CD4-positive, alpha-beta memory T cell (primary cell): ENCODE data around the gene KRTAP10-1. TPM values are rescaled to one million over a fixed set of nuclear protein-coding genes. Genes with fewer than 3 reads are reported as not detected.

ENCODE experiments used
- CTCF ChIA-PET: fragments of 350-600 bp; sonication (Branson Sonifier 250); formaldehyde crosslinking; loops from one replicate; lab custom pipeline; 2021; ENCODE audit warnings: inconsistent platforms; ENCODE audit not compliant: partially characterized antibody; lab: Charles Lee
- POLR2A ChIA-PET: fragments of 350-600 bp; sonication (Branson Sonifier 250); formaldehyde crosslinking; loops from one replicate; lab custom pipeline; 2021; ENCODE audit not compliant: partially characterized antibody; lab: Charles Lee
- DNase-seq, 5 donors: peaks; one replicate each; pipeline versions ENCODE4 v3.0.0 to v3.0.0-alpha.2; 2020 to 2022; ENCODE audit warnings: mixed read lengths in 1 of 5
- H3K27ac ChIP-seq: one replicate; pipeline ENCODE4 v1.7.0; 2013; ENCODE audit warnings: low read depth, low read length
- H3K27me3 ChIP-seq: 2 replicates; pipeline ENCODE4 v1.7.0; 2013; ENCODE audit warnings: mild to moderate bottlenecking, low read length, moderate library complexity; ENCODE audit not compliant: insufficient read depth
- H3K36me3 ChIP-seq: 2 replicates; pipeline ENCODE4 v1.7.0; 2013; ENCODE audit warnings: mild to moderate bottlenecking, low read length, moderate library complexity; ENCODE audit not compliant: insufficient read depth
- H3K4me1 ChIP-seq: 2 replicates; pipeline ENCODE4 v1.7.0; 2013; ENCODE audit warnings: mild to moderate bottlenecking, low read length, moderate library complexity; ENCODE audit not compliant: insufficient read depth
- H3K4me3 ChIP-seq, 2 donors: one replicate each; pipeline ENCODE4 v1.7.0; 2013; ENCODE audit warnings: low read length in 2 of 2, mild to moderate bottlenecking in 1 of 2
- H3K9me3 ChIP-seq, 2 donors: one replicate each; pipeline ENCODE4 v1.7.0; 2013; ENCODE audit warnings: low read length in 2 of 2, control low read depth in 1 of 2; ENCODE audit not compliant: control insufficient read depth in 1 of 2
- H3K27ac Mint-ChIP-seq, 7 donors: one replicate each; pipeline ENCODE4 v1.8.0; 2020 to 2021; ENCODE audit warnings: mixed read lengths in 7 of 7, mild to moderate bottlenecking in 6 of 7, inconsistent platforms in 3 of 7, moderate library complexity in 3 of 7
- H3K27me3 Mint-ChIP-seq, 2 donors: one replicate each; pipeline ENCODE4 v1.8.0; 2020 to 2021; ENCODE audit warnings: mixed read lengths in 2 of 2
- H3K36me3 Mint-ChIP-seq, 2 donors: one replicate each; pipeline ENCODE4 v1.8.0; 2020 to 2021; ENCODE audit warnings: mixed read lengths in 2 of 2, inconsistent platforms in 1 of 2, mild to moderate bottlenecking in 1 of 2
- H3K4me1 Mint-ChIP-seq, 4 donors: one replicate each; pipeline ENCODE4 v1.8.0; 2020 to 2021; ENCODE audit warnings: mixed read lengths in 4 of 4, mild to moderate bottlenecking in 1 of 4
- H3K4me3 Mint-ChIP-seq, 8 donors: one replicate each; pipeline ENCODE4 v1.8.0; 2020 to 2021; ENCODE audit warnings: mixed read lengths in 8 of 8, mild to moderate bottlenecking in 7 of 8, moderate library complexity in 6 of 8, inconsistent platforms in 3 of 8
- H3K9me3 Mint-ChIP-seq, 8 donors: one replicate each; pipeline ENCODE4 v1.8.0; 2020 to 2021; ENCODE audit warnings: mixed read lengths in 8 of 8, mild to moderate bottlenecking in 5 of 8, inconsistent platforms in 3 of 8, moderate library complexity in 1 of 8
- intact Hi-C: fragments of 100-400 bp; cut with micrococcal nuclease; formaldehyde crosslinking; loops from one replicate; pipeline ENCODE4 v1.15.1; 2023
- polyA plus RNA-seq, 2 donors: library from polyadenylated mRNA; unstranded; fragments of 300-500 nt; fragmentation: Illumina TruSeq; gene quantifications; one replicate each; pipeline ENCODE4 v1.2.3, GENCODE V29; 2021
- total RNA-seq, 2 experiments: library from RNA; stranded (reverse); gene quantifications; one replicate each; pipeline ENCODE4 v1.2.3, GENCODE V29; 2021

The KRTAP10-1 gene
- total and polyA plus RNA-seq, 4 experiments from 2014 or later, result not detected

DNA sequence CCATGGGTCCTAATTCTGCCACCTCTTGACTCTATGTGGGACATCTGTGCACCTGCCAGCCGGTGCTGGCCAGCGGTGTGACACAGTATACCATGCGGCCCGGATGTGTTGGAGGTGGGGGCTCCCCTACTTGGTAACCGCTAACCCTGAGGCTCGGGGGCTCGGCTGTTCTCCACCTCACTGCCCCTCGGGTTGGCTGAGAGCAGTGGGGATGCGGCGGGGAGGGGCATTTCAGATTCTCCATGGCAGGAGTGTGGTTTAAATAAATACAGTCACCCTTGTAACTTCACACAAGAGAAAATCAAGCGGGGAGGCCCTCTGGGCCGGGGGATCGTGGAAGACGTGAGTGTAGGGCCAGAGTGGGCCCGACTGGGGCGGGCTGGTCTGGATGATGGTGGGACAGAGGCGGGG, 11.0 kb downstream of the KRTAP10-1 start:
- no peak overlapping the region for H3K27ac Mint-ChIP-seq
- intact Hi-C loops, result no loop called here
- Histone ChIP-seq H3K9me3 (no peaks in the 10 kb centered on the region), H3K27ac (no peak overlapping the region), H3K4me3 (no peak overlapping the region), H3K4me1 (no peaks in the 10 kb centered on the region), H3K27me3 (no peaks in the 10 kb centered on the region), H3K36me3 (no peaks in the 10 kb centered on the region)
- peaks cover 0 to 4% (median 0%) of the 10 kb centered on the region in 4 donors for H3K4me1 Mint-ChIP-seq
- ChIA-PET CTCF (no interaction called here), POLR2A (no interaction called here)
- no peak for DNase-seq
- no peaks in the 10 kb centered on the region for H3K9me3 Mint-ChIP-seq
- peaks cover 0 to 2% of the 10 kb centered on the region in 2 donors for H3K27me3 Mint-ChIP-seq
- H3K4me3 Mint-ChIP-seq, result no peak overlapping the region
- no peaks in the 10 kb centered on the region for H3K36me3 Mint-ChIP-seq

DNA sequence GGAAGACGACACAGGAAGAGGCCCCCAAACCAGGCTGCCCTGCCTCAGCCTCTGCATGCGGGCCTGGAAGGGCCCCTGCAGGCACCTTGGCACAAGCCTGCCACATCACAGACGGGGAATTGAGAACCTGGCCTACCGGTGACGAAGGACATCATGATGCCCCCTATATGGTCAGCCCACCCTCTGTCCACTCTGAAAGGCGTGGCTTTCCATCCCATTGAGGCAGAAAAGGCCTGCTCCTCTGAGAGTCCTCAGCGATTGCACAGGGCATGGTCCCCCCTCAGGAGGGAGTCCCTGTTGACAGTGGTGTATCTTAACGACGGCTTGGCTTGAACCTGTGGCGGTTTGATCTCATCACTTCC, 11.4 kb downstream of the KRTAP10-1 start:
- Histone ChIP-seq H3K9me3 (no peaks in the 10 kb centered on the region), H3K4me1 (no peaks in the 10 kb centered on the region), H3K36me3 (no peaks in the 10 kb centered on the region), H3K4me3 (no peak overlapping the region), H3K27me3 (no peaks in the 10 kb centered on the region), H3K27ac (no peak overlapping the region)
- Mint-ChIP-seq H3K36me3 (no peaks in the 10 kb centered on the region), H3K9me3 (no peaks in the 10 kb centered on the region), H3K27me3 (peaks cover 0 to 2% of the 10 kb centered on the region in 2 donors), H3K27ac (no peak overlapping the region), H3K4me1 (peaks cover 0 to 4% (median 0%) of the 10 kb centered on the region in 4 donors), H3K4me3 (no peak overlapping the region)
- CTCF ChIA-PET, result no interaction called here
- POLR2A ChIA-PET, result no interaction called here
- DNase-seq, result no peak
- intact Hi-C loops, result no loop called here

DNA sequence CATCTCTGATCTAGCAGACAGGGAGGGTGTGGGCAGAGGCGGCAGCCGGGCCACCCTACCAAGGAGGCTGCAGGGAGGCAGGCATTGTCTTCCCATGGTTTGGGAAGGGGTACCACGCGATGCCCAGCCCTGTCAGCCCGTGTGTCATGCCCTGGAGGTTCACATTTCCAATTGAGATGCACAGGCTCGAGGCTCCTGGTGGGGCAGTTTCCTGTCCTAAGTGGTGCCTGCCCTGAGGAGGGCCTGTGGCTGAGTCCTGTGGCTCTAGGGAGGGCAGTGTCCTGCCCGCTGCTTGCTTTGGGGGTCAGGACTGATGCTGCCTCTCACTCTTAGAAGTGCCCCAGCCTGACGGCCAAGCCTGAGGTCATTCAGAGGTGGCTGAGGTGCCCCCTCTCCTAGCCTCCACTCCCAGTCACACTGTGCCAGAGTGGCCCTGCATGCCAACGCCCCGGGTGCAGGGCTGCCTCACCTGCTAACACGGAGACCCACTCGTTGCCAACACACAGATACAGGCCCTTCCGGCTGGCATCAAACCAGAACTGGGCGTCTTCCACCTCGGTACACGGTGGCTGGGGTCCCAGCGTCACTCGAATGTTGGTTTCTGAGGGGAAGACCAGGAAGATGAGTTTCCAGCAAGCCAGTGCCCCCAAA, 11.9 kb downstream of the KRTAP10-1 start:
- Histone ChIP-seq H3K9me3 (no peaks in the 10 kb centered on the region), H3K4me1 (no peaks in the 10 kb centered on the region), H3K36me3 (no peaks in the 10 kb centered on the region), H3K27me3 (no peaks in the 10 kb centered on the region), H3K27ac (no peak overlapping the region), H3K4me3 (no peak overlapping the region)
- ChIA-PET CTCF (no interaction called here), POLR2A (no interaction called here)
- intact Hi-C loops, result no loop called here
- no peaks in the 10 kb centered on the region for H3K9me3 Mint-ChIP-seq
- H3K4me1 Mint-ChIP-seq, result peaks cover 0 to 4% (median 0%) of the 10 kb centered on the region in 4 donors
- H3K4me3 Mint-ChIP-seq, result no peak overlapping the region
- DNase-seq, result no peak
- peaks cover 0 to 2% of the 10 kb centered on the region in 2 donors for H3K27me3 Mint-ChIP-seq
- H3K27ac Mint-ChIP-seq, result peak overlapping the region in 1 of 7 donors; percentile 29
- no peaks in the 10 kb centered on the region for H3K36me3 Mint-ChIP-seq

DNA sequence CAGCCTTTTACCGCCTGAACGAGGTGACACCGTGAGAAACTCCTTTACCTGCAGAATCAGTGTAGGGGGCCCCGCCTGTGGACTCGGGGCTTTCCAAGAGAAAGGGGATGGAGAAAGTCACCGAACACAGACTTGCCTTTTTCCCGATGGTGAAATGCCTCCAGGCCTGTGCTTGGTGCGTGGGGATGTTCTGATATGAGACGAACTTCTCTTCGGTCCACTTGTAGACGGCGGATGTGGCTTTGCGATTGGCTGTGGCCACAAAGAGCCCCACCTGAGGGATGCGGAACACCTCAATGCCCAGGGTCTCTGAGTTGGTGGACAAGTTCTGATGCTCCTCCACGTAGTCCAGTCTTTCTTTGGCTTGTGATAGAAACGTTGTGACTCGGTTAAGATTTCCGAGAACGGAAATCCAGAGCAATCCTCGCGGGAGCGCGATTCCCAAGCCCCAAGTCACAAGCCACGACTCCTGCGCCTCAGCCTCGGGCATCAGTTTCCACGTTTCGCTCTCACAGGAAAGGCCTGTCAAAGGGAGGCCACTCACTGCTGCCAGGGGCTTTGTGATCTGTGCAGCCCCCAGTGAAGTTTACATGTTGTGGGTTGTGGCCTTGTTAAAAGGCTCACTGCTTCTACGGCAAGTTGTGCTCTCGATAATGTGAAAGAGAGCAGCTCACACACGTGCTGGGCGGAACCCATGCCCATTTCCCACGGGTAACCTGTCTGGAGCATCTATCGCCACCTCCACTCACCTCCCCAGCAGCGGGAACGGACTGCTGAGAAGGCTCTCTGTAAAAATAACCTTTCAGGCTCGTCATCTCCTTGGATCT, 12.6 kb downstream of the KRTAP10-1 start:
- no peaks in the 10 kb centered on the region for H3K36me3 Mint-ChIP-seq
- H3K4me1 ChIP-seq, result no peaks in the 10 kb centered on the region
- peaks cover 0 to 2% of the 10 kb centered on the region in 2 donors for H3K27me3 Mint-ChIP-seq
- H3K4me3 Mint-ChIP-seq, result no peak overlapping the region
- intact Hi-C loops, result no loop called here
- H3K27ac ChIP-seq, result no peak overlapping the region
- no peaks in the 10 kb centered on the region for H3K9me3 Mint-ChIP-seq
- H3K4me3 ChIP-seq, result no peak overlapping the region
- H3K27ac Mint-ChIP-seq, result no peak overlapping the region
- no peaks in the 10 kb centered on the region for H3K36me3 ChIP-seq
- no peaks in the 10 kb centered on the region for H3K9me3 ChIP-seq
- H3K4me1 Mint-ChIP-seq, result peaks cover 0 to 4% (median 0%) of the 10 kb centered on the region in 4 donors
- H3K27me3 ChIP-seq, result no peaks in the 10 kb centered on the region
- ChIA-PET CTCF (interaction anchor here (1.3 kb wide), 1 partner anchor 17 kb away, joined by 5 read pairs; no protein-coding TSS in a partner anchor), POLR2A (interaction anchor here (0.5 kb wide), 1 partner anchor 24 kb away, joined by 3 read pairs; no protein-coding TSS in a partner anchor)
- no peak for DNase-seq

DNA sequence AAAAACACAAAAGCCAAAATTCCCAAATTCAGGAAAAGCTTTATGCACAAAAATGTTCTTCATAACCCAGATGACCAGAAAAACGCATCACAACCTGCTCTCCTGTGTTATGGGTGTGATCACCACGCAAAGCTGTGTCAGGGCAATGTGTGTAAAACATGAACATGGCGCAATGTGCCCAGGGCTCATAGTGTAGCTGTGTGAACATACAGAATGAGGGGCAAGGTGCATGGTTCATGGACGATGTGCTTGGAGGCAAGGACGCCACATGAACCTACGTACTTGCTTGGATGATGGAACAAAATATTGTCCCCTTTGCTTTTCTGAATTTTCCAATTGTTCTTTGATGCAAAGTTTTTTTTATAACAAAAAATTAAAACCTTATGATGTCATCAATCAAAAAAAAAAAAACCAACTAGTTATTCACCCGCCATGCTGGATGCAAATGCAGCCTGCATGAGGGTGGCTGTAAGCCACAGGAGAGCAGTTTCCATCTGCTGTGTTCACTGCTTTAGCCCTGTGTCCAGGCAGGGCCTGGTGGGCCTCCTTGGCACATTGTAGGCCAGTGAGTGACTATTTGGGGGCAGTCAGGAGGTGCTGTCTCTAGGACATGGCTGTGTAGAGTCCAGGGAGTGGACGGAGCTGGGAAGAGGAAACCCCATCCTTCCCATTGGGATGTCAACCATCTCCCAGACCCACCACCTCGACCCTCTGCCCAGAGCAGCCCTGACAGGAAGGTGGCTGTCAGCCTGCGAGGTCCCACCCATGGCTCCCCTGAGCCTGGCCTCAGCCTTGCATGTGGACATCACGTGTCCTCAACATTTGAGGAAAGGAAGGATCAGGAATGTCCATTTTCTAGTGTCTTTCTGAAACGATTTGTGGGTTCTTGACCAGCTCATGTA, 13.6 kb downstream of the KRTAP10-1 start:
- CTCF ChIA-PET, result interaction anchor here (1.3 kb wide), 1 partner anchor 16 kb away, joined by 5 read pairs; no protein-coding TSS in a partner anchor
- H3K27ac ChIP-seq, result no peak overlapping the region
- POLR2A ChIA-PET, result interaction anchor here (1.3 kb wide), 1 partner anchor 131 kb away, joined by 3 read pairs; the partner anchor contains the start of gene KRTAP12-3
- no peaks in the 10 kb centered on the region for H3K4me1 ChIP-seq
- Mint-ChIP-seq H3K27me3 (peaks cover 0 to 2% of the 10 kb centered on the region in 2 donors), H3K4me1 (peaks cover 0 to 4% (median 0%) of the 10 kb centered on the region in 4 donors), H3K9me3 (no peaks in the 10 kb centered on the region), H3K36me3 (no peaks in the 10 kb centered on the region), H3K4me3 (no peak overlapping the region), H3K27ac (peak overlapping the region in 1 of 7 donors; percentile 22)
- H3K9me3 ChIP-seq, result no peaks in the 10 kb centered on the region
- intact Hi-C loops, result no loop called here
- DNase-seq, result no peak
- no peaks in the 10 kb centered on the region for H3K27me3 ChIP-seq
- H3K36me3 ChIP-seq, result no peaks in the 10 kb centered on the region
- H3K4me3 ChIP-seq, result no peak overlapping the region

DNA sequence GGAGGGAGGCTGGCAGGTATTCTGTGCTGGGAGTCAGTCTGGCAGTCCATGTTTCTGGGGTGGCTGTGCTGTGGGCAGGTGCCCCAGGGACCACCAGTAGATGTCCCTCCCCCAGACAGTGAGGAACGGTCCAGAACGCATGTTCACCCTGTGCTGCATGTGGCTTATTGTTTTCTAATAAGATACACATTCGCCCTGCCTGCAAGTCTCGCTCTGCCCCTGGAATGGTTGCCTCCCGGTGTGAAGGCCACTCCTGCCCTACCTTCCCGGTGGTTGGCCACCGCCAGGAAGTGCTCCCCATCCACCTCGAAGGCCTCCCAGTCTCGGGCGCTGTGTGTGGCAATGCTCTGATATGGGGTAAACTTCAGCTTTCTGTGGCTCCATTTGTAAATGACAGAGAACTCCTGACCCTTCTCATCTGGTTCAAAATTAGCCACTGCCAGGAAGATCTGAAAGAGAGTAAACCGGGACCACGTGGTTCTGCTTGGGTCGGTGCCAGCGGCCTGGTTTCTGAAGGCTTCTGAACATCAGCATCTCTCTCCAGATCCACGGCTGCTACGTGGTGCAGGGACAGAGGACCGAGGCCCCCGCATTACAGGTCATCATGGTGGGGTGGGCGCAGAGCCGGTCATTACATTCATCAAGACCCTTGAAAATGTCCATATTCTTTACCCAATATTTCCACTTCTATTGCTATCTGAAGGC, 14.5 kb downstream of the KRTAP10-1 start:
- no peaks in the 10 kb centered on the region for H3K9me3 Mint-ChIP-seq

More for the DNA sequence above, 14.5 kb downstream of the KRTAP10-1 start:
- H3K27ac Mint-ChIP-seq, result peak overlapping the region in 1 of 7 donors; percentile 22
- H3K27me3 ChIP-seq, result no peaks in the 10 kb centered on the region
- H3K4me3 Mint-ChIP-seq, result no peak overlapping the region
- H3K27me3 Mint-ChIP-seq, result peaks cover 0 to 2% of the 10 kb centered on the region in 2 donors
- no peaks in the 10 kb centered on the region for H3K36me3 ChIP-seq
- H3K4me1 ChIP-seq, result no peaks in the 10 kb centered on the region
- H3K9me3 ChIP-seq, result no peaks in the 10 kb centered on the region
- peaks cover 0 to 4% (median 0%) of the 10 kb centered on the region in 4 donors for H3K4me1 Mint-ChIP-seq
- intact Hi-C loops, result no loop called here
- CTCF ChIA-PET, result no interaction called here
- H3K36me3 Mint-ChIP-seq, result no peaks in the 10 kb centered on the region
- no peak for DNase-seq
- H3K4me3 ChIP-seq, result no peak overlapping the region
- no peak overlapping the region for H3K27ac ChIP-seq
- POLR2A ChIA-PET, result interaction anchor here (1.3 kb wide), 1 partner anchor 132 kb away, joined by 3 read pairs; the partner anchor contains the start of gene KRTAP12-3
